Ishikawa (cell line): ENCODE data around the gene PROK1.

ENCODE experiments used
- CEBPB ChIP-seq: IDR thresholded peaks from 2 replicates; pipeline ENCODE4 v1.6.1; 2012
- CREB1 ChIP-seq: IDR thresholded peaks from 2 replicates; pipeline ENCODE4 v1.6.1; 2012; ENCODE audit warnings: low read depth
- EGR1 ChIP-seq: IDR thresholded peaks from 2 replicates; pipeline ENCODE4 v1.6.1; 2012
- EP300 ChIP-seq: IDR thresholded peaks from 2 replicates; pipeline ENCODE4 v1.6.1; 2012; ENCODE audit warnings: borderline replicate concordance
- FOXM1 ChIP-seq: IDR thresholded peaks from 2 replicates; pipeline ENCODE4 v1.6.1; 2012; ENCODE audit warnings: low read depth, borderline replicate concordance
- MAX ChIP-seq: IDR thresholded peaks from 2 replicates; pipeline ENCODE4 v1.6.1; 2012
- NFIC ChIP-seq: IDR thresholded peaks from 2 replicates; pipeline ENCODE4 v1.6.1; 2012
- RAD21 ChIP-seq: IDR thresholded peaks from 2 replicates; pipeline ENCODE4 v1.6.1; 2012; ENCODE audit warnings: low read depth
- REST ChIP-seq: IDR thresholded peaks from 2 replicates; pipeline ENCODE4 v1.6.1; 2012; ENCODE audit warnings: low read depth, mild to moderate bottlenecking
- TAF1 ChIP-seq: IDR thresholded peaks from 2 replicates; pipeline ENCODE4 v1.6.1; 2012; ENCODE audit warnings: low read depth, mild to moderate bottlenecking
- TCF12 ChIP-seq: IDR thresholded peaks from 2 replicates; pipeline ENCODE4 v1.6.1; 2012; ENCODE audit warnings: low read depth
- TEAD4 ChIP-seq: IDR thresholded peaks from 2 replicates; pipeline ENCODE4 v1.6.1; 2012
- USF1 ChIP-seq: IDR thresholded peaks from 2 replicates; pipeline ENCODE4 v1.6.1; 2012
- YY1 ChIP-seq: IDR thresholded peaks from 2 replicates; pipeline ENCODE4 v1.6.1; 2012; ENCODE audit warnings: low read depth
- ZBTB7A ChIP-seq: IDR thresholded peaks from 2 replicates; pipeline ENCODE4 v1.6.1; 2012; ENCODE audit warnings: low read depth

PROK1 gene

GRCh38 chr1:110489973-110490542 is 39.1 kb downstream of the PROK1 start:
- TF ChIP-seq CREB1 = no peak
- no peak for TF ChIP-seq MAX
- TF ChIP-seq TEAD4 = no peak
- no peak for TF ChIP-seq EP300
- no peak for TF ChIP-seq CEBPB
- no peak for TF ChIP-seq EGR1
- TF ChIP-seq TAF1 = no peak
- TF ChIP-seq NFIC = no peak
- no peak for TF ChIP-seq ZBTB7A
- TF ChIP-seq YY1 = no peak
- TF ChIP-seq TCF12 = no peak
- TF ChIP-seq REST = no peak
- no peak for TF ChIP-seq USF1
- TF ChIP-seq FOXM1 = no peak
- TF ChIP-seq RAD21 = no peak

- TF ChIP-seq TEAD4 (no peak), USF1 (no peak)
Measured at GRCh38 chr1:110490791-110491451, 40.0 kb downstream of the PROK1 start.

GRCh38 chr1:110492573-110492972 is 41.6 kb downstream of the PROK1 start:
- TF ChIP-seq FOXM1 = no peak
- TF ChIP-seq CEBPB = no peak
- TF ChIP-seq ZBTB7A = no peak
- TF ChIP-seq REST = no peak
- TF ChIP-seq TAF1 = no peak
- TF ChIP-seq EP300 = no peak
- TF ChIP-seq CREB1 = no peak
- TF ChIP-seq TCF12 = no peak
- no peak for TF ChIP-seq TEAD4
- no peak for TF ChIP-seq MAX
- TF ChIP-seq RAD21 = no peak
- TF ChIP-seq NFIC = no peak
- TF ChIP-seq EGR1 = no peak
- no peak for TF ChIP-seq YY1
- no peak for TF ChIP-seq USF1

GRCh38 chr1:110493059-110493699 is 42.2 kb downstream of the PROK1 start:
- no peak for TF ChIP-seq NFIC
- no peak for TF ChIP-seq YY1

GRCh38 chr1:110494036-110494435 is 43.1 kb downstream of the PROK1 start:
- no peak for TF ChIP-seq TEAD4
- TF ChIP-seq TAF1 = no peak
- TF ChIP-seq YY1 = no peak
- no peak for TF ChIP-seq CEBPB
